NCI-H2227 (cell line): ENCODE measurements around the gene UBASH3B.

Experiments used
- DNase-seq: peaks from one replicate; lab custom pipeline; 2025; ENCODE audit not compliant: unreplicated experiment; lab: John Stamatoyannopoulos, UW

UBASH3B gene

GRCh38 chr11:122706291-122707088, 51.0 kb downstream of the UBASH3B start:
- no peak for DNase-seq

- DNase-seq, result no peak
Observed at GRCh38 chr11:122707111-122707510, 51.6 kb downstream of the UBASH3B start.

DNA sequence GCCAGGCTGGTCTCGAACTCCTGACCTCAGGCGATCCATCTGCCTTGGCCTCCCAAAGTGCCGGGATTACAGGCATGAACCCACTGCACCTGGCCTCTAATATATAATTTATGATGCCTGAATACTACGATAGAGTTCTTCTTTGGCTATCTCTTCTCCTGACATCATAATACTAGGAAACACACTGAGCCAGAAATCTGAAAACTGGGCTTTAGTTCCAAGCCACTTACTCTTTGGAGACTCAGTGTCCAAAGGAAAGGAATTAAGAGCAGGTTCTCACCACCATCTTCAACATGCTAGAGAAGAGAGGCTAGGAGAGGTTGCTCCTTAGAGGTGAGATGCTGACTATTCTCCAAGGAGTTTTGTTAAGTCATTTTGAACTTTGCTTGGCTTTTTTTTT, 52.4 kb downstream of the UBASH3B start:
- no peak for DNase-seq

GRCh38 chr11:122709039-122709760, 53.7 kb downstream of the UBASH3B start:
- no peak for DNase-seq

DNA sequence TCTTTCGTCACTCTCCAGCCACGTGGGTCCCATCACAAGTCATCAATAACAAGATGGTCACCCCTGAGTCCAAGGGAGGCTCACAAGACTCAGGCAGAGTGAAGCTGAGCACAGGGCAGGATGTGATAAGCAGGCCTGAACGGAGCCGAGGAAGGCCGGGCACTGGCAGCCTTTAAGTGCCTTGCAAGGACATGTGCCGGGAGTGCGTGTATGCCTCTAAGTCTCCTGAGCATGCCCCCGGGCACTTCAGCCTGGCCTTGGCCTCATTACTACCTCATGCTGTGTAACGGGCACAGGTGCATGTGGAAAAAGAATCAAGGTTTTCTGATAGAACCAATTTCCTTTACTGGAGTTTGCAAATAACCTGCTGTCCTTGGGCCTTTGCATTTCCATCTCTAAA, 55.8 kb downstream of the UBASH3B start:
- no peak for DNase-seq

DNA sequence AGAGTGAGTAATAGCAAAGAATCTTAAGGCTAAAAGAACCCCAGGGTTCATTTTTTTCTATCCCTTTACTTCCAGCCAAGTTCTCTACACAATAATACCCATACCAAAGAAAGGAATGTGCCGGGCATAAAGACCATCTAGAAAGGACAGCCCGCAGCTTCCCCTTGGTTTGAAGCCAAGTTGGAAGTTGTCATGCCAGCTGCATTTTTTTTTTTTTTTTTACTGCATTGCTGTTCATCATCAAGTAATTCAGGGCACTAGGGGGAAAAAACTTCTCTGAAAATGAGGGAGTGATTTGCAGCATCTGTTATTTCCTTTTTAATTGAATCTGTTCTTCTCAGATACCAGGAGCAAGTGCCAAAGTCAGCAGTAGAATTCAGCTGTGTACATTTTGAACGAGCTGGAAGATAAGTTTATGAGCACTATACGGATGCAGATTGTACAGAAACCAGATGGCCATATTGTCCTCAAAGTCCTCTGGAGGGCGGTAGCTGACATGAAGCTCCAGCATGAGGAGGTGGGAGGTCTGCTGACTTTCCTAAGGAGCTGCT, 56.4 kb downstream of the UBASH3B start:
- DNase-seq, result no peak

- no peak for DNase-seq
Observed at GRCh38 chr11:122714004-122714403, 58.5 kb downstream of the UBASH3B start.

- DNase-seq, result no peak
Observed at GRCh38 chr11:122714484-122714883, 59.0 kb downstream of the UBASH3B start.

DNA sequence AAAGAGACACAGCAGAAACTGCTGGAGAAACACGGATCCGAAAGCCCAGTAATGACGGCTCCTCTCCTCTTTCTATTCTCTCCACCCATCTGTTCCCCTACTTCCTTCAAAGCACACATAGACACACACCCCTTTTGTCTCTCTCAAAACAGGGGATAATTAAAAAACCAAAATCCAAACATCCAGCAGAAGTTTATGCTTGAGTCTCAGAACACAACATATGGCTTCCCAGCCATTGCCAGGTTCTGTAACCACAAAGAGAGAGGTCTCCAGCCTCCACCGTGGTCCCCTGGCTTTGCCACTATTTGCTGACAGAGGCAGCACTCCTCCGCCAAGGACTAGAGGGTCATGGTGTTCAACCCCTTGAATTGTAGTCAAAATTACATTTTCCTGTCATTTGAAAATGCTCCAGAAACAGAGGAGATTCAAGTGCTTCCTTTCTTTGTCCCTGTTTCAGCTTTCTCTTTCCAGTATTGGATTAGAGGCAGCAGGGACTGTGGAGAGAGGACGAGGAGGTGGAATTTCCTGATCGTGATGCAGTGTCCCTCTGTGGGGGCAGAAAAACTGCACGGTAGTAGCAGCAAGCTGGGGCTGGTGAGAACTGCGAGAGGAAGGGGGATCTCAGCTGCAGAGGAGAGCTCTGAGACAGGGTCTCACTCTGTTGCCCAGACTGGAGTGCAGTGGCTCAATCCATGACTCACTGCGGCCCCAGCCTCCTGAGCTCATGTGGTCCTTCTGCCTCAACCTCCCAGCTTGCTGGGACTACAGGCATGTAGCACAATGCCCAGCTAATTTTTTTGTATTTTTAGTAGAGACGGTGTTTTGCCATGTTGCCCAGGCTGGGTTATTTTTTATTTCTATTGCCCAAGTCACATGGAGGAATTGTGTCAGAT, 60.3 kb downstream of the UBASH3B start:
- no peak for DNase-seq

- DNase-seq, result no peak
Observed at GRCh38 chr11:122717264-122717867, 61.8 kb downstream of the UBASH3B start.

DNA sequence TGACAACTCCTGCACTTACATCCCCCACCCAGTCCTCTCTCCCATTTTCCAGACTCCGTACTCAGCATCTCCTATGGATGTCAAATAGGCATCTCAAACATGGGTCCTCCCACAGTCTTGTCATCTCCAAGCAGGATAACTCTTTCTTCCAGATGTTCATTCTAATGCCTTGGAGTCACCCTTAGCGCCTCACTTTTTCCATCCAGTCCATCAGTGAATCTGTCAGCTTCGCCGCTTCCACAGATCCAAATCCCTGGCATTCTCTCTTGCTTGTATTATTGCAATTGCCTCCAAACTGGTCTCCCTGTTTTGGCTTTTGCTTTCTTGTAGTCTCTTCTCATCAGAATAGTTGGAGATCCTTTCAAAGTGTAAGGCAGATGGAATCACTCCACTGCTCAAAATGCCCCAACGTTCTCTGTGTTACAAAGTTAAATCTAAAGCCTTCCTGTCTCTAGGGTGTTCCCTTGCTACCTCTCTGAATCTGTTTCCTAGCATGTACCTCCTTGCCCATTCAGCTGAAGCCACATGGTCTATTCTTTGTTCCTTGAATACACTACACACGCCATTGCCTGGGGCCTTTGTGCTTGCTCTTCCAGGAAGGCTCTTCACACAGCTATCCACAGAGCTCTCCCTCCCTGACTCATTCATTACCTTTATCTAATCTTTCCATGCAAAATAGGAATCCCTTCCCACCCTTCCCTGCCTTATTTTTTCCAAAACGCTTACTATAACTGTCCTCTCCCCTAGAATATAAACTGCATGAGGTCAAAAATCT, 64.8 kb downstream of the UBASH3B start:
- DNase-seq, result no peak

- DNase-seq, result no peak
Observed at GRCh38 chr11:122721201-122721963, 65.9 kb downstream of the UBASH3B start.

- no peak for DNase-seq
Observed at GRCh38 chr11:122721964-122722266, 66.4 kb downstream of the UBASH3B start.

DNA sequence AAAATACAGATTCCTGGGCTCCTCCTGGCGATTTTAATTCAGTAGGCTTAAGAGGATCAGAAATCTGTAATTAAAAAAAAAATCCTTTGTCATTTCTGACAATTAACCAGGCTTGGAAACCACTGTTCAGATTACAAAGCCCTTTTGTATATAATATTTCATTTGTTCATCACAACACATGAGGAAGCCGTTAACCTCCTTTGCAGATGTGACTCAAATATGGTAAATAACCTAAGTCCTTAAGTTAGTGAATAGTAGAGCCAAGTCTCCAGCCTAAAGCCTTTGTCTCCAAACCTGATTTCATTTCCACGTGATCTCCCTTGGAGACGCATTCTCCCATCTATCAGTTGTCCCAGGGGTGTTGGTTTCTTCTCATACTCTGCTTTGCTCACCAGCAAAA, 67.6 kb downstream of the UBASH3B start:
- no peak for DNase-seq

- no peak for DNase-seq
Observed at GRCh38 chr11:122723576-122723975, 68.1 kb downstream of the UBASH3B start.

GRCh38 chr11:122724520-122724919, 69.0 kb downstream of the UBASH3B start:
- DNase-seq, result no peak

DNA sequence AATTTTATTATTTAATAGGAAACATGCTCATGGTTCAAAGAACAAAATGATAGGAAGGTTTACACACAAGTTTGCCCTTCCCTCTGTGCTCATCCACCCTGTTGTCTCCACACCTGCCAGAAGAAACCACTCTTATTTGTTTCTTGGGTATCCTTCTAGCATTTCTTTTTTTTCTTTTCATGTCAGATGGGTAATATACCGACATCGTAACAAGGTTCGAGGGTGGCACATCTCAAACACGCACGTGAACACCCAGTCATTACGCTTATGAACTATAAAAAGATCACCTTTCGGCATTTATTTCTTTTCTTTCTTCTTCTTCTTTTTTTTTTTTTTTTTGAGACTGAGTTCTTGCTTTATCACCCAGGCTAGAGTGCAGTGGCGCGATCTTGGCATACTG, 70.5 kb downstream of the UBASH3B start:
- DNase-seq, result no peak

DNA sequence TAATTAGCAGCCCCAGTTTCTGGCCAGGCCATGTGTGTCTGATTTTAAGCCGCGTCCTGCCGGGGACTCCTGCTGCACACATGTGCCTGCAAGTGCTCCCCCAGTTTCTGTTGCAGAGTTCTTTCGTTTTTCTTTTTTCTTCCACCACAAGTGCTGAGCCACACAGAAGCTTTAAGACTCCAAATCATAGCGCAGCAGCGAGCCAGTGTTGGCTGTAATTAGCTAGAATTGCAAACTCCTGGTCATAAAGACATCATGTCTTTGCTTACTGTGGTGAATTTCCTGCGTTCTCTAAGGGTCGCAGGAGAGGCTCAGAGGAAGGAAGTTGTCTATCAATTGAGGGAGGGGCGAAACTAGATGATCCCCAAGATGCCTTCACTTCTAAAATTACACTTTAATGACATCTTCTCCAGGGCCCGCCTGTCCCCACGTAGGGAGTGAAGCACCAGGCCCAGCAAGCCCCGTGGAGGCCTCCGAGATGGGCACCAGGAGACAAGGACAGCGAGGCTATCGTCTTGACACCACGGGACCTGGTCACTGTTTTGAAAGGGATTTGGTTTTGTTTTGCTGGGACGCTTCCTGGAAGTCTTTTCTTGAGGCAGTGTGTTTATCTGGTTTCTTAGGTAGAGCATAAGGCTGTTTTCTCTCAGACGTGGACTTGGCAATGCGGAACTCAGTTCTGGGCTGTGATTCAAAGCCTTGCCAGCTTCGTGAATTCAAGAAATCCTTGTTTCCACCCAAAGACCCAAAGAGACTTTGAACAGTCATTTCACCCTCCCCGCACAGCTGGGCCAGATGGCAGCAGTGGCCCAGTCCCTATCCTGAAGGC, 71.8 kb downstream of the UBASH3B start:
- DNase-seq, result no peak

GRCh38 chr11:122728561-122728960, 73.0 kb downstream of the UBASH3B start:
- no peak for DNase-seq
